Epithelial cell of prostate (primary cell): Measurements from ENCODE around the gene TTC23.
A peak's percentile ranks its signal among the peaks of the same experiment; 100 is the strongest.

Experiments used
- DNase-seq: peaks from one replicate; pipeline ENCODE4 v3.0.0-alpha.2; 2011; ENCODE audit warnings: low read depth, low spot score
- H3K27ac ChIP-seq: fragments of 450-650 bp; 2 replicates; pipeline ENCODE4 v1.5.1; 2017; ENCODE audit warnings: mild to moderate bottlenecking

The TTC23 gene

DNA sequence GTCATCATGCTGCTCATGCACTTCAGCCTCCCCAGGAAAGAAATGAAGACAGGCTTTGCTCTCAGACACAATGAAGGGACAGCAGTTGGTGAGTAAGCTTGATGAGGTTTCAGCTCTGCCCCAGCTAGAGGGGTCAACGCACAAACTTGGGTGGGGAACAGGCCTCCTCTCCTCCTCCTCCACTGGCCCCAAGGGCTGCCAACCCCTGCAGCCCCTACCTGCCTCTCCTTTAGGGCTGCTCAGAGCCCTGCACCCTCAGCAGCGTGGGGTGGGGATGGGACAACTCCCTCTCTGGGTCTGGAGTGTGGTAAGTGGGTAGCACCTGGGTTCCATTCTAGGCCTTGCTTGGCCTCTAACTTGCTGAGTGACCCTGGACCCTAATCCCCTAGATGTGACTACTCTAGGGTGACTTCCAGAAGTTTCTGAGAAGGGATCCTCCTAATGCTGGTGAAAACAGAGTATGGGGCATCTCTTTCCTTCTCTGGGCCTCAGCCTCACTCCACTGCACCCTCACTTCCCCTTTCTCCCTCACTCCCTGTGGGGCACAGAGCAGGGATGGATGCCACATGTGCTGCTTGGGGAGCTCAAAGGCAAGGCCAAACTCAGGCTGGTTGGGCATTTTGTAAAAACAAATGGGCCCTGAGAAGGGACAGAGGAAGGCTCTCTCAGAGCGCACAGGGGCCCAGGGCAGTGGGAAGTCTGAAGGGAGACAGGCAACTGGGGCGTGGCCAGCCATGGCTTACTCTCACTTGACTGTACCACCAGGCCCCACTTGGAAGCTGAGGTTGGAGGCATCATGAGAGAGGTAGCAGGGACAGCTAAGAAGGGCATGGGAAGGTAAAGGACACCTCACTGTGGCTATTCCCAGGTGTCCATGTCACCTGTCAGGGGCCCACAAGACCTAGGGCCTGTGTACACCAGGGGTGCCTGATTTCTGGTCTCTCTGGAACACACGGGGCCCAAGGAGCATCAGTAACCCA is 80.5 kb downstream of the TTC23 start:
- H3K27ac ChIP-seq: no peak overlapping the region
- DNase-seq: no peak

DNA sequence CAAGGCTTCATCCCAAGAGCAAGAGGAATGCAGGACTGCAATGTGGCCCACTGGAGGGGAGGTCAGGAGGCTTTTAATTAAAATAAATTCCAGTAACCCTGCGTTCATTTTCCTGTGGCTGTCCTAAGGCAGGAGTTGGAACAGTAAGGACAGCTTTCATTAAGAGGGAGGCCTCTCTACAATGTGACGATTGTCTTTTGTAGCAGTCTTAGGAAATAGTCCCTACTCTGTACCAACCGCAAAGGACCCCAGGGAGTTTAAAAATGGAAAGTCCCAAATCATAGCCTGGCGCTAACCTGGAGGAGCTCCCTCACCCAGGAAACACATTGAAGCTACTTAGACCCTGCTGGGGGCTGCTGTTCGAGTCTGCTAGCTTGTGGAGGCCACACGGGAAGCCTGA is 81.7 kb downstream of the TTC23 start:
- DNase-seq: no peak
- H3K27ac ChIP-seq: no peak overlapping the region

DNA sequence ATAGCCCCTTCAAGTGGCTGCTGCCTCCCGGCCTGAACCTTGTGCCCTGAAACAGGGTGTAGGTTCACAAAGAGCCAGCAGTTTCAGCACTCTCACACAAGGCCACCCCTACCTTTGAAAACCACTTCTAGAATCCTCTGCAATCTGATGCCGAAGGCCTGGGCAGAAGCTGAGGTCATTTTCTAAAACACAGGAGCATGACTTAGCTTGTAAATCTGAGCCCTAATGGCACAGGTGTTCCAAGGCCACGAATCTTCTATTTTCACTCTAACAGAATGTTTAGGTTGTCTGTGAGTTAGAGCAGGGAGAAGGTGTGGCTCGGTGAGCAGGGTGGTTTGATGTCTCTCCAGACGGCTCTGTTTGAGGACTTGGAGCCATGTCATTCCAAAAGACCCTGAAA is 82.2 kb downstream of the TTC23 start:
- no peak for DNase-seq
- no peak overlapping the region for H3K27ac ChIP-seq

DNA sequence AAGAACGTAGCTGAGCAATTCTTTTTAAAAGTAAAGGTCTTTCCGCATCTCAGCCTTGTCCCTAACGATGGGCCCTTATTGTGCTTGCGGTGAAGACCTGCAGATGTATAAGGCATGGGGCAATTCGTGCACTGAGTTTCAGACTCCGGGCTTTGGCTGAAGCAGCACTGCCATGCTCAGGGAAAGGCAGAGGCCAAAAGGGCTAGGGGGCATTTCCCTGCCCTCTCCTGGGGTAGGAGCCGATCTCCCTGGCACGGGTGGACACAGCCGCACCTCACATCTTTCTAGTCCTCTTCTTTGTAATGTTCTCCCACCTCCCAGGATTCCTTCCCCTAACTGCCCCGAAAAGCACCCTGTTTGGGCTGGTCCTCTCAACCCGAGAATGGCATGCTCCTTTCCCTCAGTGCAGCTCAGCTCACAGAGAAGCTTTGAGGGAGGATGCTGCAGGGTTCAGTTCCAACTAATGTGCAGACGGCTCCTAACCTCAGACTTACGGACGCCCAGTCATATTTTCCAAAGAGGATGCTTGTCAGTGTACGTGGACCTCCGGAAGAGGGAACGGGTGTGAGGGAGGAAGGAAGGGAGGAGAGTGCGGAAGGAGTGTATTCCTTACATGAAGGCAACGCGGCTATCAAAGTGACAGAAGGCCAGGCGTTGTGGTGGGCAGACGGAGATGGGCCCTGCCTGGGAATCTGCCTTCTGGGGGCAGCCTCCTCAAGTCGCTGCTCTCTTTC is 83.3 kb downstream of the TTC23 start:
- no peak for DNase-seq
- no peak overlapping the region for H3K27ac ChIP-seq

DNA sequence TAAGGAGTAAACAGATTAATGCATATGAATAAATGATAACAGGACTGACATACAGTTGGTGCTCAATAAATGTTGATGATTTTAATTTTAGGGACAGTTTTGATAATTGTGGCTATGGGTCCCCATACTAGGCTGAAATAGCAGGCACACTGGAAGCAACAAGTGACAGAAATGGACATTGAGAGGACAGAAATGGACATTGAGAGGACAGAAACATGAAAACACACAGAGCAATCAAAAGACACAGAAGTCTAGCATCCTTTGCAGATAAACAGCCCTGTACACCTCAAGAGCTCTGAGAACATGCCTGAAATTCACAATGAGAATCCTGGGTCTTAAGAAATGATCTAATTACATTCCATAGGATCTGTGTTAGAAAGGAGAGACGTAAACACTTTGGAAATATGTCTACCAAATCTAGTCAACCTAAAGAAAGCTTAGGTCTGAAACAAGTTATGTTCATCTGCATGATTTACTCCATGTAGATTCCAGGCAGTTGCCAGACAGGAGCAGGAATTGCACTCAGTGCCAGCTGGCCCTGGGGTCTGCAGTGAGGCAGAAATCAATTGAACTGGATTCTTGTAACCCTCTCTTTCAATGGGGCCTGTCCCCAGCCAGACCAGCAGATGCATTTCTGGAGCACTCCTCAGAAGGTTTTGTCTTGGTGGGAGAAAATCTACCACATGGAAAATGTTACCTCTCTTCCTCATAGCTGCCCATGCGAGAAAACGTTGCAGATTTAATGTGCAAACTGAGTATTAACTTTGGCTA is 84.2 kb downstream of the TTC23 start:
- H3K27ac ChIP-seq: no peak overlapping the region
- no peak for DNase-seq

DNA sequence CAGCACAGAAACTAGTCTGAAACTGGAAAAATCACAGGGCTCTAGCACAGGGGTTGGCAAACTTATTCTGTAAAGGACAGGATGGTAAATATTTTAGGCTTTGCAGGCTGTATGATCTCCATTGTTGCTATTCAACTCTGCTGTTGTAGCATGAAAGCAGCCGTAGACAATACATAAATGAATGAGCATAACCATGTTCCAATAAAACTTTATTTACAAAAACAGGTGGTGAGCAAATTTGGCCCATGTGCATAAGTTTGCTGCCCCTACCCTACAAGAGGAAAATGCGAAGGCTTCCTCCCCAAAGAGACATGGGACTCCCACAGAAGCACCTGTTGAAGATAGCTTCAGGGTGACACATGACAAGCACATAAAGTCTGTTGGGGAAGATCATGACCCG is 85.3 kb downstream of the TTC23 start:
- H3K27ac ChIP-seq: no peak overlapping the region
- no peak for DNase-seq

DNA sequence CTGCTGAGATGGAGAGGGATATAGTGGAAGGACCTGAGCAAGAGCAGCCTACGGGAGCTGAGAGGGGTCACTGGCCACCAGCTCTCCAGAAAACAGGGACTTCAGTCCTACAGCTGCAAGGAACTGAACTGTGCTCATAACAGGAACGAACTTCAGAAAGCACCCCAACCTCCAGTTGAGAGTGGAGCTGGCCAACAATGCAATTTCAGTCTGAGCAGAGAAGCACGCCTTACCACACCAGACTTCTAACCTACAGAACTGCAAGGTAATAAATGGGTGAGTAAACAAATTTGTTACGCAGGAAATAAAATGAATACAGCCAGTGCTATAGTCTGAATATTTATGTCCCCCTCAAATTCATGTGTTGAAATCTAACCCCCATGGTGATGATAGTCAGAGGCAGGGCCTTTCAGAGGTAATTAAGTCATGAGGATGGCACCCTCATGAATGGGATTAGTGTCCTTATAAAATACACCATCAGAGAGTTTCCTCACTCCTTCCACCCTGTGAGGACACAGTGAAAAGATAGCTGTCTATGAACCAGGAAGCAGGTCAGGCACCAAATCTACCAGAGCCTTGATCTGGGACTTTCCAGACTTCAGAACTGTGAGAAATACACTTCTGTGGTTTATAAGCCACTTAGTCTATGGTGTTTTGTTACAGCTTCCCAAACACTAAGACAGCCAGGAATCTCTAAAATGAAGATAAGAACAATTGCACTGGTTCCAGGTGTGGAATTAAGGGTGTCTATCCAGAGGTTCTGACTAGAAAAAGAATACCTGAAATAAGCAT is 85.9 kb downstream of the TTC23 start:
- no peak for DNase-seq
- H3K27ac ChIP-seq: no peak overlapping the region

DNA sequence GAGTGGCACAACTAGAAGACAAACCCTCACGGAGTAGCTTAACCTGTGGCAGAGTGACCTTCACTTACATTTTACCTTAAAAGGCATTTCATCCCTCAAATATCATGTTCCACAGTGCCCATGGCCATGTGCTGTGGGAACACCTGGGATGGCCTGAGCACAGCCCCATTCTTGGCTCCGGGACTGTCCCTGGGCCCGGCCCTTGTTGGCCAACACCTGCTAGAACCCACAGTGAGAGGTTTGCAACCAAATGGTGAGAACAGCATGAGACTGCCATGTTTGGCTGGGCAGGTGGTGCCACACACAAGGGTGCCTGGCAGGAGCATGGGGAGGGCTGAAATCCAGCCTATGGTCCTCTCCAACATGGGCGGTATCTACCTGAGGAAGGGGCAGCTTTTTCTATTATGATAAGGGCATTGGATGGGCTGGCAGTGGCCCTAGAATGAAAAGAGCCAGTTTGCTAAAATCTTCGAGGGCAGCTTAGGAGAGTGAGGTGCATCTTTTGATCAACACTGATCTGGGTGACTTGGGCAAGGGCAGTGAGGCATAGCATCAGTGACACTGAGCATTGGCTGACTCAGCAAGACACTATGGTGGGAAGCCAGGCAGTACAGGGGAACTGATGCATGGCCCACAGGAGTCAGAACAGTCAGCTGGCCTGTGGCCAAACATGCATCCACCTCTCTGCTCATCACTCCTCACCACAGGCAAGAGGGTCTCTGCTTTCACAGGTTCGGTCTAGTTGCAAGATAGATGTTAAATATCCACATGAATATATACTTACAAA is 90.6 kb downstream of the TTC23 start:
- no peak overlapping the region for H3K27ac ChIP-seq
- DNase-seq: no peak

DNA sequence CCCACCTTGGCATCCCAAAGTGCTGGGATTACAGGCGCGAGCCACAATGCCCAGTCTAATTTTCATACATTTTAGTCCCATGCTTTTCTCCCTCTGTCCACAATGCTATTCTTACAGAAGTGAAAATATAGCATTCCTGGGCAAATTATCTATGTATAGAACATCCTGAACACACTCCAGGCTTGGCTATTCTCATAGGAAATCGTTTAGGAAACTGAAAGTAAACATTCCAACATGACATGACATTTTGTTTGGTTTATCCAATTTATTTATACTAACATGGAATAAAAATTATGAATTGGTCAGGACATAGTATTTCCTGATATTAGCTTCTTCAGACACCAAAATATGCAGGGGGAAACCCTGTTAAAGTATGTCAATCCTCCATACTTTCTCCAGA is 91.9 kb downstream of the TTC23 start:
- no peak for DNase-seq
- no peak overlapping the region for H3K27ac ChIP-seq

DNA sequence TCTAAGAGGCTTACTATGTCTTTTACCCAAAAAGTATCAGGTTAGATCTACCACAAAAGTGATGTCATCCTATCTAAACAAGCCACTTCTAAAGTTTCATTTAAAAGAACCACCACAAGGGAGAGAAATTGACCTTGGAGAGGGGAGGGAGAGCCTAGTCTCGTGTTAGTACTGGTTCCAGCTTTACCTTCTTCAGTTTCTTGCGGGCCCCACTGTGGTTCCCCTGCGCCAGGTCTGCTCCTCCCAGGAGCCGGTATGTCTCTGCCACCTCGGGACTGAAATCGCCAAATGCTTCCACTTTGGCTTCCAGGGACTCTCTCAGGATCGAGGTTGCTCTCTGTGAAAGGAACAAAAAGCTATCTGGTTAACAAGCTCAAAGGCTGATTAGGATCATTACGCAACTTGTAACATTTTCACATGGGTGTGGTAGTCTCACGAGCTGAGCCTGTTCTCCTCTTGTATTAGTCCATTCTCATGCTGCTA is 93.4 kb downstream of the TTC23 start:
- H3K27ac ChIP-seq: no peak overlapping the region
- peak; percentile 27 for DNase-seq

DNA sequence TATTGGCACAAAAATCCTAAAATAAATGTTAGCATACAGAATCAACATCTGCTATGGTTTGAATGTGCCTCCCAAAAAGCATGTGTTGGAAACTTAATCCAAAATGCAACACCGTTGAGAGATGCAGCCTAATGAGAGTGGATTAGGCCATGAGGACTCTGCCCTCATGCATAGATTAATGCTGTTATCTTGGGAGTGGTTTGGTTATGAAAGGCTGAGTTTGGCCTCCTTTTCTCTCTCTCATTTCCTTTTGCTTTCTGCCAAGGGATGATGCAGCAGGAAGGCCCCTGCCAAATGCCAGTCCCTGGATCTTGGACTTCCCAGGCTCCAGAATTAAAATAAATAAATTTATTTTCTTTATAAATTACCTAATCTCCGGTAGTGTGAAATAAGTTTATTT is 95.1 kb downstream of the TTC23 start:
- H3K27ac ChIP-seq: no peak overlapping the region
- DNase-seq: no peak

DNA sequence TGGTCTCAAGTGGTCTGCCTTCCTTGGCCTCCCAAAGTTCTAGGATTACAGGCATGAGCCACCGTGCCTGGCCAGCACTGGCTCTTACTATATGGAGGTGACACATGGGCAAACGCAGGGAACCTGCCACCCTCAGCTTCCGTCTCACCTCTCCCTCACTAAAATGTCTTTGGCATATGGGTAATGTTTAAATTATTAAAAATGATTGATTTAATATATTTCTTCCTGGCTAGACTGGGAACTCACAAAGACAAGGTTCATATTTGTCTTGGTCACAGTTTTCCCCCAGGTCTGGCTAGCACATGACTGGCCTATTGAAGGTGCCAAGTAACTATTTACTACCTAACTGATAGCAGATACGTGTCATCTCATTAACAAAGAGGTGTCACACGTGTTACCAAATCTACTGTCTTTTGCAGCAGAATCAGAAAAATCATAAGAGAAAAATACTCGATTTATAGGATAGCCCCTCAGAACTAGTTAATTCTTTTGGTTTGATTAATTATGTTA is 96.3 kb downstream of the TTC23 start:
- no peak for DNase-seq
- no peak overlapping the region for H3K27ac ChIP-seq

DNA sequence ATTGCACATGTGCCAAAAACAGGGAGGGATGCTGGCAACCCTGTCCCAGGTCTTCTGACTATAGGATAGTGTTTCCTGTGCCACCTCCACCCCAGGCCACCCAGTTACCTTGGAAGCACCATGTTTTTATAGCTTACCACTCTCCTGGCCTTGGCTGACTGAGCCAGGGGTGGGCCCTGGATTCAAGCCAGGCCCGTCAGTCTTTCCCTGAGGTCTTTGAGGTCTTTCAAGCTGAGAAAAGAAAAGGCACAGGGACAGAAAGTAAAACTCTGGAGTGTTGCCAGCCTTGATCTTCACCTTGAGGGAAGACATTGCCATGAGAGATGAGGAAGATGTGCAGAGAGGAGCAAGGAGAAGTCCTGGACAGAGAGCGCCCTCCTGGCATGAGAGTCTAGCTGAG is 98.2 kb downstream of the TTC23 start:
- no peak for DNase-seq
- no peak overlapping the region for H3K27ac ChIP-seq

DNA sequence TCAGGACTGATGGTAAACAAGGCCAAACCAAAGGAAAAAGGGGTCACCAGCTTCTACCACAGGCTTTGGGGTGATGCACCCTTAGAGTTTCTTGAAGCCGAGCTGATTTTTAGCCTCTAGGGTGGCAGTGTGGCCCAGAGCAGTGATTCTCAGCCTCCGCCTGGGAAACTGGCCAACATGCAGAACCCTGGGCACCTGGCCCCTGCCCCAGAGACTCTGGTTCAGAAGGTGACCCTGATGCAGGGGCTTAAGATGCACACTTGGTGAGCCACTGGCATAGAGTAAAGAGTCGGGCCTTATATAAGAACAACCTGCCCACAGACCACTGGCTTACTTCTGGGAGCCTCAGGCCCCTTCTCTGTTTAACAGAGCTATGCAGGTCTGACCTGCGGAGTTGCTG is 100.0 kb downstream of the TTC23 start:
- no peak overlapping the region for H3K27ac ChIP-seq
- no peak for DNase-seq

DNA sequence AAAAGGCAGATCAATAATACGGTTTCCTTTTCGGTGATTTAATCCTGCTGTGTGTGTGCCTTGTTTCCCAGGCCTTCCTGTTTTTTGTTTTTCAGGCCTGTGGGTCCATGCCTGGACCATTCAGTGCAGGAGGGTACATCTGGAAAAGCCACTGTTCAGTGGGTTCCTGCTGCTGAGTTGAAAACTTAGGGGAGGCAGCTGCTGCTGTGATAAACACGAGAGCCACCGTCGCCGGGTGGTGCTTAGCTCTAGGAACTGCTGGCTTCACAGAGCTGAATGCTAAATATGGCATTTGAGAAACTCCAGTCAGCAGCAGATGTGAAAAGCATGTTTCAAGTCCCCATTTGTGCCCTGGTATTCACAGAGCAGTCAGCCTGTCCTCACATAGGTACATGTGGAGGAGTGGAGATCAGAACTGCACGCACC is 100.5 kb downstream of the TTC23 start:
- no peak for DNase-seq
- H3K27ac ChIP-seq: no peak overlapping the region

DNA sequence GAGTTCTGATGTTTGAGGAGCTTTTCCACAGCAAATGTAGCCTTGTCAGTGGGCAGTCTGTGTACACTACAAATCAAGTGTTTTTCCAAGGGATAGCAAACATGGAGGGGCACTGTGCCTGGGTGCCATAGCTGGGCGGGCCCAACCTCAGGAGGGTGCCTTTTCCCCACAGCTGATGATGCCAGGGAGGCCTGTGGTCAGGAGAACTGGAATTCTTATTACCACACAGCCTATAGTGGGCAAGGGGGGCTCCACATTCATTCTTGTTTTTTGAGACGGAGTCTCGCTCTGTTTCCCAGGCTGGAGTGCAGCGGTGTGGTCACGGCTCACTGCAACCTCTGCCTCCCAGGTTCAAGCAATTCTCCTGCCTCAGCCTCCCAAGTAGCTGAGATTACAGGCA is 102.7 kb downstream of the TTC23 start:
- no peak for DNase-seq
- no peak overlapping the region for H3K27ac ChIP-seq

DNA sequence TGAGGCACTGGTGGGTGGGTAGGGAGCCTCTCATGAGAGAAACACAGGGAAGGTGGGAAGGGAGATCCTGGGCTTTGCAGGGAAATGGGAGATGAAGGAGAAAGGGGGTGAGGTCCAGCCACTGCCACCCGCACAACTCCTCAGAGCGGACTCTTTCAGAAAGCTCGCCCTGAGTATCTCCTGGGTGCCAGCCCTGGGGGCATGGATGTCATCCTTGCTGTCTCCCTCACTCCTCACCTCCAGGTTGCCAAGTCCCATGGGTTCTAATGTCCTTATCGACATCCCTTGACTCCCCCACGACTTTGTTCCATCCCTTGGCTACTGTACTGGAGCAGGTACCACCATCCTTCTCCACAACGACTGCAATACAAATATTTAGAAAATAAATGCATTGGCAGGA is 103.6 kb downstream of the TTC23 start:
- DNase-seq: no peak
- no peak overlapping the region for H3K27ac ChIP-seq

DNA sequence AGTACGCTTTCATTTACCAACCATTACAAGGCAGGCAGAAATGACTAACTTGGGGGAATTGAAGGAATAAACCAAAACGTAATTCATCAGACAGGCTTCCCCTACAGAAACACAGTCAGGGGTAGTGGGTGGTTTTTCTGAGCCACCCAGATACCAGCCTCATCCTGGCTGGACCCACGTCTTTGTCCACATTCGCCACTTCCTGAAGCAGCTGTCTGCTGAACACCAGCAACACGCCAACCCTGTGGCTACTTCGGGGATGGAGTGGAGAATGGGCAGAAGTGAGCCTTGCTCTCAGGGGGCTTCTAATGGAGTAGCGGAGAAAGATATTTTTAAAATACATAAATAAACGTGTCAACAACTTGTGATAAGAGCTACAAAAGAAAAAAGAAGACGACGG is 104.4 kb downstream of the TTC23 start:
- H3K27ac ChIP-seq: no peak overlapping the region
- DNase-seq: no peak
